HS-5 (cell line): Measurements from ENCODE around the gene LARGE2.
"Not testable (repeated sequence)": the region's sequence is repeated elsewhere in the genome, so short reads cannot be mapped to it uniquely, and the experiment has no call there.

Source experiments
- DNase-seq: peaks from one replicate; pipeline ENCODE4 v3.0.0-alpha.2; 2012; ENCODE audit warnings: low read depth

The LARGE2 gene

DNA sequence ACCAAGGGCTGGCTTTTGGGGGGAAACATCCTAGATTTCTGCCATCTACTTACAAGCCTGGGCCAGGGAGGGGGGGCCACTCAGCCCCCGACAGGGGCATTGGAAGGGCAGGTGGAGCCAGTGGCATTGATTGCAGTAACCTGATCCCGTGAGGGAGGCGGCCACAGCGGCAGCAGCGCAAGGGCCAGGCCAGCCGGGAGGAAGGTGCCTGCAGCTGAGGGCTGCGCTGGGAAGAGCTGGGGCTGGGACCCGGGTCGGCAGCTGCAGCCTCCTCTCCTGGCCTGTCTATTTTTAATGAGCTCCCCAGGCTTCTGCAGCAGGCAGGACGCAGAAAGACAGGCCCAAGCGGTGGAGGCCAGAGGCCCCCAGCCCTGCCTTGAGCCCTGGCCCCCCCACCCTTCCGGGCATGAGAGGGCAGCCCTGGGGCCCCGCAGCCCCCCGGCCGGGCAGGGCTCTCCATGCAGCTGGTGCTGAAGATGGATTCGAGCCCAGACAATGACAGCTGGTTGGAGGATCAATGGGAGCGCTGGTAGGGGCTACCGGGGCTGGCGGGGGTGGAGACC, 26.0 kb upstream of the LARGE2 start:
- DNase-seq: no peak

DNA sequence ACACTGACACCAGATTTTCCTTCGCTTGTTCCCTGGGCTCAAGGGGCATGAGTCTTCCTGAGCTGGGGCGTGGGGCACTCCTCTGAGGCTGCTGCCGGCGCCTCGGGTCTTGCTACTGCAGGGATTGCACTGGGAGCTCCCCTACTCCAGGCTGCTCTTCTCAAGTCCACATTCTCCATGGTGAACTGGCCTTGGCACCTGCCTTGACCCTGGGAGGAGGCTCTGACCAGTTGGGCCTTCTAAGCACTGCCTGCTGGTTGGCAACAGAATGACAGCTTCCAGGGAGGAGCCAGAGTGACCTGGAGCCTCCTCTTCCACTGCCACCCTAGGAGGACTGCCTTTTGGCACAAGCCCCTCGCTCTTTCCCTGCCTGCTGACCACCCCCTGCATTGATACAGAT, 24.9 kb upstream of the LARGE2 start:
- DNase-seq: no peak

DNA sequence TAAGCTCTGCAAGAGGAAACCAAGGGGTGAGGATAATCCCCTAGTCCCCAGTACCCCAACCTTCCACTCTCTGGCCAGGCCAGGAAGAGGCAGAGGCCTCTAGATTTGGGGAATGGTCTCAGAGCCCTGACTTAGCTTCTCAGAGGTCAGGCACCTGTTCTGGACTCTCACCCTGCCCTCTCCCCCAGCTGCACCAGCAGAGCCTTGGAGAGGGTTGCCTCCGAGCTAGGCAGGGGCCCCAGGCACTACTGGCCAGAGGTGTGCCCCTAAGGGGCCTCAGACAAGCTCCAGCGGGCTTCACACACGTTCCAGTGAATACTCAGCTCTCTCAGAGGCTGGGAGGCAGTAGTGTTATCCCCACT, 23.4 kb upstream of the LARGE2 start:
- DNase-seq: no peak

DNA sequence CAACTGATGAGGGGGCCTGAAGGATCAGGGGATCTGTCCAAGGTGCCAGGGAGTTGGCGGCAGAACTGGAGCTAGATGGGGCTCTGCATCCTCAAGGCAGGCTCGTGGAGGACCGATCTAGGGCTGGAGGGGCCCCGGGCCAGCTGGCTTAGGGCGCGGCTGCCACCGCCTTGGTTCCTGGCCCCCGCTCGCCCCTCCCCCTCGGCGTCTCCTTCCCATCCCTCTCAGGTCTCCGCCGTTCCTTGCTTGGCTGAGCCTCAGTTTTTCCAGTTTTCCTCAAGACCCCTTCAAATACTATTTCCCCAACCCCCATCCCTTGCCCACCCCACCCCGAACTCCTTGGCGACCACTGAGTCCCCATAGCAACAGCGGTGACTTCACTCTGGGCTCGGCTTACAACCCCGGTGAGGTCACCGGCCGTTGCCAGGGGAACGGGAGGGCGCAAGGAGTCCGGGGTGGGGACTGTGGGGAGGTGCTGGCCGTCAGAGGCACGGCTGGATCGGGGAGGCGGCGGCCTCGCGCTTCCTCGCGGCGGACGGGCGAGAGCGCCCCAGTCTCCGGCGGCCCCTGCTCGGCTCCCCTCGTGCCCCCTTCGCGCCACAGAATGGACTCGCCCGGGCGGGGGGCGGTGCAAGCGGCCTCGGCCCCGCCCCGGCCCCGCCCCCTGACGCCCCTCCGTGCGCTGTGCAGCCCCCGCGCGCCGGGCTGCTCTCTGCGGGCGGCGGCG, 22.8 kb upstream of the LARGE2 start:
- DNase-seq: peak; percentile 71

DNA sequence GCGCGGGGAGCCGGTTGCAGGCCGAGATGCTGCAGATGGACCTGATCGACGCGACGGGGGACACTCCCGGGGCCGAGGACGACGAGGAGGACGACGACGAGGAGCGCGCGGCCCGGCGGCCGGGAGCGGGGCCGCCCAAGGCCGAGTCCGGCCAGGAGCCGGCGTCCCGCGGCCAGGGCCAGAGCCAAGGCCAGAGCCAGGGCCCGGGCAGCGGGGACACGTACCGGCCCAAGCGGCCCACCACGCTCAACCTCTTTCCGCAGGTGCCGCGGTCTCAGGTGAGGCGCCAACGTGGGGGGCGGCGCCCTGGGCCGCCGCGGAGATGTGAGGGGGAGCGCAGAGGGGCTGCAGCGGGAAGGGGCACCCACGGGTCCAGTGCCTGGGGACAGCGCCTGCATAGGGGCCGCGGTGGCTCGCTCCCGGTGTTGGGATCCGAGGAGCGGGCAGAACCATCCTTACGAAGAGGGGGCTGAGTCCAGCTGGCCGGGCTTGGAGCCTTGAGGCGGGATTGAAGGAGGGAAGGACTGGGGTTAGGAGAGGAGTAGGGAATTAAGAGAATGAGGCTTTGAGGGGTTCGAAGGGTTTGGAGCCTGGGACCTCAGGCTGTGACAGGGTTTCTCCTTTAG, 22.2 kb upstream of the LARGE2 start:
- DNase-seq: not testable (repeated sequence)

DNA sequence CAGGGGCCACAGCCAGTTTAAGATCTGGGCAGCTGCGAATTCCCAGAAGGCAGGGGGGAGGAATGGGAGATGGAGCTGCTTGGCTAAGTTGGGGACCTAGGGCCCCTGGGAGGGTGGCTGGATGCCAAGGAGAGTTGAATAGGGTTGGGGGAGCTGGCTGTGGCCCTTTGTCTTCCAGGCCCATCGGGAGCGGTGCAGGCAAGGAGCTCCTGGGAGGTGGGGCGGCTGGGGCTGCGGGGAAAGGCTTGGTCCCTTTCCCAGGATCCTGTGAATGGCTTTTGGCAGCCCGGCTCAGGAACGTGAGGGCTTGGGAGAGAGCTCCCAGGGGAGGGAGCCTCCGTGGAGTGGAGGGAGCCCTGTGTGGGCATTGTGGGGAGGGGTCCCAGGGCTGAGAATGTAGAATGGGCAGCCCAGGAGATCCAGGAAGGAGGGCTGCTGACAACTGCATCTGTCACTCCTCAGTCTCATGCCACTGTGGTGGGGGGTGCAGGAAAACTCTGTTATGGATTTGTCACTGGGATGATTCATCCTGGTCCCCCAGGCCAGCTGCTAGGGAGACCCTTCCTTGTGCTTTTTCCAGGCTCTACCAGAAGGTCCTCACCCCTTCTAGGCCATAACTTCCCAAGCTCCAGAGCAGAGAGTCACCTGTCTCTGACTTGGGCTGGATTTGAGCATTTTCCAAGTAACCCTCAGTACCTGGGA, 21.4 kb upstream of the LARGE2 start:
- no peak for DNase-seq

DNA sequence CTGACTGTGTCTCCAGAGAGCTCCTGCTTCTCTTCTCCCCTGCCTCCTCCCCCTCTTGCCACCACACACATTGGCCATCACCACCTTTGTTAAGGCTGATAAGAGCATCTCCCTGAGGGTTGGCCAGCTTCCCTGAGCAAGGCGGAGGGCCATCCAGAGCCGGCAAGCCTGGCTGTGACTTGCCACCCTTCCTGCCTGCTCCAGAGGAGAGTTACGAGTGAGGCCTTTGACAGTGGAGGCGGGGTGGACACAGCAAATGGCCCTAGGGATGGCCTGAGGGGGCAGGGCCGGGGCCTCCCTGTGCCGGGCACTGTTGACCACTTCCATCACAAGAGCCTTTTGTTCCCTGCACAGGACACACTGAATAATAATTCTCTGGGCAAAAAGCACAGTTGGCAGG, 20.8 kb upstream of the LARGE2 start:
- no peak for DNase-seq

DNA sequence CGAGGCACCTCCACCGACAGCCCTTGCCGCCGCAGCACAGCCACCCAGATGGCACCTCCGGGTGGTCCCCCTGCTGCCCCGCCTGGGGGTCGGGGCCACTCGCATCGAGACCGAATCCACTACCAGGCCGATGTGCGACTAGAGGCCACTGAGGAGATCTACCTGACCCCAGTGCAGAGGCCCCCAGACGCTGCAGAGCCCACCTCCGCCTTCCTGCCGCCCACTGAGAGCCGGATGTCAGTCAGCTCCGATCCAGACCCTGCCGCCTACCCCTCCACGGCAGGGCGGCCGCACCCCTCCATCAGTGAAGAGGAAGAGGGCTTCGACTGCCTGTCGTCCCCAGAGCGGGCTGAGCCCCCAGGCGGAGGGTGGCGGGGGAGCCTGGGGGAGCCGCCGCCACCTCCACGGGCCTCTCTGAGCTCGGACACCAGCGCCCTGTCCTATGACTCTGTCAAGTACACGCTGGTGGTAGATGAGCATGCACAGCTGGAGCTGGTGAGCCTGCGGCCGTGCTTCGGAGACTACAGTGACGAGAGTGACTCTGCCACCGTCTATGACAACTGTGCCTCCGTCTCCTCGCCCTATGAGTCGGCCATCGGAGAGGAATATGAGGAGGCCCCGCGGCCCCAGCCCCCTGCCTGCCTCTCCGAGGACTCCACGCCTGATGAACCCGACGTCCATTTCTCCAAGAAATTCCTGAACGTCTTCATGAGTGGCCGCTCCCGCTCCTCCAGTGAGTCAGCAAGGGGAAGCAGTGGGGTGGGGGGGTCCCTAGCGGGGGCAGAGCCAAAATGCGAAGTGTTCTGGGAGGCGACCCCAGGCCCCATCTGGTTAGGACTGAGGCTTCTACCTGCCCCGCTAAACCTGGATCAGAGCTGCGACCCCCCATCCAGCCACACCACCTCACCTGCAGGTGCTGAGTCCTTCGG, 19.7 kb upstream of the LARGE2 start:
- no peak for DNase-seq

DNA sequence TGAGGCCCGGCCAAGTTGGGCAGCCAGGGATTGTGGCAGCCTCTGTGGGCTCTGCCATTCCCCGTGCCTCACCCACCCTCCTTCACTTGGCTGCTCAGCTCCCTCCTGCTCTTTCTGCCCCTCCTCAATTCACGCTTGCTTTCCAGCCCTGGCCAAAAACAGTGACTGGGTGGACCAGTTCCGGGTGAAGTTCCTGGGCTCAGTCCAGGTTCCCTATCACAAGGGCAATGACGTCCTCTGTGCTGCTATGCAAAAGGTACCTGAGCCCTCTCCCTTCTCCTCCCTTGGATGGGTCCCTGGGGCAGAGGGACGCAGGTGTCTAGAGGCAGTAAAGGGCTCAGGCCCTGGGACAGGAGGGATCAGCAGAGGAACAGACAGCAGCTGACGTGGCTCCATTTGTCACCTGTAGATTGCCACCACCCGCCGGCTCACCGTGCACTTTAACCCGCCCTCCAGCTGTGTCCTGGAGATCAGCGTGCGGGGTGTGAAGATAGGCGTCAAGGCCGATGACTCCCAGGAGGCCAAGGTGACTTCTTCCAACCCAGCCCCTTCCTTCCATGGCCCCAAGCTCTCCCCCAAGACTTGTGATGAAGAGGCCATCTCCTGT, 18.0 kb upstream of the LARGE2 start:
- no peak for DNase-seq

DNA sequence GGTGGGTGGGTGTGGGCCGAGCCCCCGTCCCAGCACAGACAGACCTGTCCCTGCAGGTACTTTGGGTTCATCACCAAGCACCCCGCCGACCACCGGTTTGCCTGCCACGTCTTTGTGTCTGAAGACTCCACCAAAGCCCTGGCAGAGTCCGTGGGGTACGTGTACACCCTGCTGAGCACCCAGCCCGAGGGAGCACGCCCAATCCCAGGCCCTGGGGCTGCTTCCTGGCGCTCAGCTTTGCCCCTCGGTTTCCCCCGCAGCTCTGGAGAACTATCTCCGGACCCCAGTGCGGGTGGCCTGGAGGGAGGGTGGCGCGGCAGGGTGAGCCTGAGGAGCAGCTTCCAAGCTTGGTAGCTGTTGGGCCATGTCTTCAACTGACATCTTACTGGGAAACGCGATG, 17.4 kb upstream of the LARGE2 start:
- no peak for DNase-seq

DNA sequence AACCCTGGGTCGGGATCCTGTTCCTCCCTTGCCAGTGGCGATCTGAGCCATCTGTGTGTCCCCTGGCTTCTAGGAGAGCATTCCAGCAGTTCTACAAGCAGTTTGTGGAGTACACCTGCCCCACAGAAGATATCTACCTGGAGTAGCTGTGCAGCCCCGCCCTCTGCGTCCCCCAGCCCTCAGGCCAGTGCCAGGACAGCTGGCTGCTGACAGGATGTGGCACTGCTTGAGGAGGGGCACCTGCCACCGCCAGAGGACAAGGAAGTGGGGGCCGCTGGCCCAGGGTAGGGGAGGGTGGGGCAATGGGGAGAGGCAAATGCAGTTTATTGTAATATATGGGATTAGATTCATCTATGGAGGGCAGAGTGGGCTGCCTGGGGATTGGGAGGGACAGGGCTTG, 16.9 kb upstream of the LARGE2 start:
- not testable (repeated sequence) for DNase-seq

DNA sequence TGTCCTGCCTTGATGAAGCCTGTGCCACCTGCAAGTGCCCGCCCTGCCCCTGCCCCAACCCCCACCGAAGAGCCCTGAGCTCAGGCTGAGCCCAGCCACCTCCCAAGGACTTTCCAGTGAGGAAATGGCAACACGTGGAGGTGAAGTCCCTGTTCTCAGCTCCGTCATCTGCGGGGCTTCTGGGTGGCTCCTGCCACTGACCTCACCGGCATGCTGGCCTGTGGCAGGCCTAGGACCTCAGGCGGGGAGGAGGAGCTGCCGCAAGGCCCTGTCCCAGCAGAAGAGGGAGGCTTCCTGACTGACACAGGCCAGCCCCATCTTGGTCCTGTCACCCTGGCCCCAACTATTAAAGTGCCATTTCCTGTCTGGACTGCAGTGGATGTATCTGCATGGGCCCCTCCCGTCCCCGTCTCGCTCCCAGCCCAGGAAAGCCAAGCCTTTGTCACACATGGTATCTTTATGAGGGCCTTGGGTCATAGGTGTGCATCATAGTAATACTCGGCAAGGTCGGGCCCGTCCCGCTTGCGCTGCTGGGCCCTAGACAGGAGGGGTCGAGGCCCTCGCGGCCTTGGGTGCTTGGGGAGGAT, 16.3 kb upstream of the LARGE2 start:
- DNase-seq: no peak

DNA sequence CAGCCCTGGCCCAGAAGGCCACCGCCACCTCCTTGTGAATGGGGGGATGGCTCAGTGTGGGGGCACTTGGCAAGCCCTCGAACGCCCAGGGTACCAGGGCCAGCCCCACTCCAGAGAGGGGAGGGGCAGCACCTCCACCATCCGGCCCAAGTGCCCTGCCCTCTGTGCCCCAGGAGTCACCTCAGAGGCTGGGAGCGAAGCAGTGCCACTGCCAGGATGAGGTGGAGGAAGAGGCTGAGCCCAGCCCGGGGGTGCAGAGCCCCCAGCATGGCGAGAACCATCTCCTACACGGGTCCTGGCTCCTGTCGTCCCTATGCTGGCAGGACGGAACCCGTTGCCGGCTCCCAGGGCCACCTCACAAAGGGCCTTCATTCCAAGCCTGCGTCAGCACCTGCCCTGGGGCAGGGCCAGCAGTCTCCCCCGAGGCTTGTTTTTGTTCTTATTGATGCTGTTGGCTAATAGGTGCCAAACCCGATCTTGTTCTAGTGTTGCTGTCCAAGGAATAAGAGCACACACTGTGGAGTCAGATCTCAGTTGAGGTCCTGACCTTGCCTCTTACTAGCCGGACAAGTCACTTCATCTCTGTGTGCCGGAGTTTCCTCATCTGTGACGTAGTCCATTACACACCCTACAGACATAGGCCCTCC, 15.4 kb upstream of the LARGE2 start, which contains the start of gene FREY1:
Gene FREY1 (minus strand): TSS at position 307 of the 647 bp plus-strand sequence. CDS start 26 bp downstream, at position 281.
- no peak for DNase-seq

DNA sequence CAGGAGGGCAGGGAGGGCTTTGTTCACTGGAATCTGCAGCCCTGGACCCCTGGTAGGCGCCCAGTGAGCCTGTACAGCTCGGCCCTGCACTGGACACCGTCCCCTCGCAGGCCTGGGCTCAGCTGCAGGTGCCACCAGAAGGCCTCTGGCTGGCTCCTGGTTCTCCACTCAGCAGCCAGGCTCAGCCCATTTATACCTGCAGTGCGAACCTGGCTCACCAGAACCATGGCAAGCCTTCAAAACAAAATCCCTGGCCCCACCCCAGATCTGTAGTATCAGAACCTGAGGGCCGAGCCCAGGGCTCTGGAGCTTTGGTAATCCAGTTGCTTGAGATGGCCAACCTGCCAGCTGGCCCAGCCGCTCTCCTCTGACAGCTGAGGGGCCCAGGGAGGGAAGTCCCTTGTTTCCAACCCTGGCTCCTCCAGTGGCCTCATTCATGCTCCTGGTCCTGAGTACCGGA, 14.5 kb upstream of the LARGE2 start:
- DNase-seq: no peak

DNA sequence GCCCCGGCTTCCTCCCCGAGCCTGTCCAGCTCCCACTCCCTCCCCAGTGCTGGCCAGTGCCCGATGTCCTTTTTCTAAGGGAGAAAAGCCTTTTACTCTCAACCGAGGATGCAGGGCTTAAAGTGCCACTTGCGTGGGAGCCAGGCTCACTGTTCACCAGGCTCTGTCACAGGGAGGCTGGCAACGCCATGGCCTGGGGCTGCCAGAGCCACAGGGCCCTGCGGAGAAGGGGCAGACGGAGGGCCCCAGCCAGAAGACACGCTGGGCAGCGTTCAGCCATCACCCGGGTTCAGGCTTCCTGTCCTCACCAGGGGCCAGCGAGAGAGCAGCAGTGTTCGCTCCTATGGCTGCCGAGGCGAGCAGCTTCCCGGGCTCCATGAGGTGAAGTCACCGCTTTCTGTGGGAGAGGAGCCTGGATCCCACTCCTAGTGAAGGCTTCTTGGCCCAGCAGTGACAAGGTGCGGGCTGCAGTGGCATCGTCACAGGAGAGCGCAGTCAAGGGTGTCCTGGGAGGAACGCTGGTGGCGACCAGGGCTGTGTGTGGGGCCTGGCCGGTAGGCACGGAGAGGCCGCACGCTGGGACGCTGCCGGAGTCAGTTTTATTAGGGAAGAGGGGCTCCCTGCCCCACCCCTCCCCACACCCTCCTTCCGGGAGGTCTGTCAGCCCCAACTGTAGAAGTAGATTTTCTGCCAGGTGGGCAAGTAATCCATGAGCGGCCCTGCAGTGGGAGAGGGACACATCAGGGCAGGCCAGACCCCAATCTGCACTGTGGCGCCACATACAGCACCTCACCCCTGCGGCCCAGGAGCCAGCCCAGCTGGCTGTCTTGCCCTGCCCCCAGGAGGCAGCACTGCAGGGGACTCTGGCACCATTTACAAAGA, 12.6 kb upstream of the LARGE2 start:
- DNase-seq: no peak

DNA sequence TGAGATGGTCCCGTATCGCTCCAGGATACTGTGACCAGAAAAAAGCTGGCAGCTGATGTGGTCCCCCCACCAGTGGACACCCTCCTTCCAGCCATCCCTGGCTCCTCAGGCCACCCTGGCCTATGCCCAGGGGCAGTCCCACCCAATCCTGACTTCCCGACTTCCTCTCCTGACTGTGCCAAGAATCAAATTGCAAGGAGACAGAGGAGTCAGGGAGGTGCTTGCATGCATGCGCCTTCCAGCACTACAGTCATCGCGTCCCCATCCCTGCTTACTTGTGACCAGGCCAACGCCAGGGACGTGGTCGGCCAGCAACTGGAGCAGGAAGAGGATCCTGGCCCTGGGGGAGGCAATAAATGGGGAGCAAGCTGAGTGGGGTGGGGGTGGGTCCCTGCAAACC, 11.8 kb upstream of the LARGE2 start:
- DNase-seq: no peak

DNA sequence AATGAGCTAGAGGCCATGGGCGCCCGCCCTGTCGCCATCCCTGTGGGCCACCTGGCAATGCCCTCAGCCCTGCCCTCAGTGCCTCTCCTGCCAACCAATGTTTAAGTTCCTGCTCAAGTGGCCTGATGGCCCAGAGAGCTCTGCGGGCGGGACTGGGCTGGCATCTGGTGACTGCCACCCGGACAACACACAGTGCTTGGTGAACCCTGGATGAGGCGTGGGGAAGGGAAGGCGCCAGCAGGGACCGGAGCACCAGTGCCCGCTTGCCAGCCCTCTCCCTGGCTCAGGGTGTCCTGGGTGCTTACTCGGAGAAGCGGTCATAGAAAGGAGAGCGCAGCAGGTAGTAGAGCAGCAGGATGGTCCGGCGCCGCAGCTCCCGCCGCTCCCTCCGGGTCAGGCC, 8.9 kb upstream of the LARGE2 start:
- DNase-seq: no peak

DNA sequence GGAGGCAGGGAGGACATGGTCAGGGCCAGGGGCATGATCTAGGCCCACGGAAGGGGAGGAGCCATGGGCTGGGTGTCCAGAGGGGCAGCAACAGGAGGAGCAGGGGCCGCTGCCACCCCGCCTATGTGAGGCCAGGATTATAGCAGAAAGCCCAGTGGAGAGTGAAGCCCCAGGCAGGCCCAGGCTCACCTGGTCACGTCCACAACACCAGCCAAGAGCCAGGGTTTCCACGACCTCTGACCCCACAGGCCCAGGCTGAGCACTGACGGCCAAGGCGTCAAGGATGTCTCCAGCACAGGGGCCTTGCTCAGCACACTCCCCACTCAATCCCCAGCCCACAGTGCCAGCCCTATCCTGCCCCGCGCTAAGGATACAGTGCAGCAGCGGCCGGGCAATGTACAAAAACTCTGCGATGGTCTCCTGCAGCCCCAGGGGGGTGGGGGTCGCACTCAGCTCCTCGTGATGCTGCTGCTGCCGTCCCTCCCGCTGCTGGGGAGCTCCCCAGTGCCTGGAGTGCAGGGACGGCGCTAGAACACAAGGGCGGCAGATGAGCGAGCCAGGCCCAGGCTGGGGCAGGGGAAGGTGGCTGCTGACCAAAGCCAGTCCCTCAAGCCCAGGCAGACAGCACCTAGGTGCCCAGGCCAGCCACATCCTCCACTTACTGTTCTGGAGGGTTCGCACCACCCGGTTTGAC, 8.4 kb upstream of the LARGE2 start:
- DNase-seq: no peak

DNA sequence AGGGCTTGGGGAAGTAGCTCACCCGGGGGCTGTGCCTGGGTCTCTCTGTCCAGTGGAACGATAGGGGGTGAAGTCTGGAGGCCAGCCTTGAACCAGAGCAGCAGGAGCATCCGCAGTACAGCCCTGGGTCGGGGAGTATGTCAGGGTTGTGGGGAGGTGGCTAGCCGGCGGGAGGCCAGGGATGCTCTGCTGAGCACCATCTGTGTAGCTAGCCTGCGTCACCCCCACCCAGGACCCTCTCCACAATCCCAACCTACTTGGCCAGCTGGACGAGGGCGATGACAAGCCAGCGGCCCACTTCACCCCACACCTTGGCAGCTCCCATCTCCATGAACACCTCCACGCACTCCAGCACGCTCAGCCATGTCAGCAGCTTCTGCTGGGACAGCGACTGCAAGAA, 7.0 kb upstream of the LARGE2 start:
- no peak for DNase-seq
